ENCODE measurements around the gene F2RL3. TPM values are rescaled to one million over a fixed set of nuclear protein-coding genes. Genes with fewer than 3 reads are reported as not detected.

The F2RL3 gene
- total RNA-seq, result under 1 TPM in 3 of 5 donors, not detected in 2; 0.15 to 0.44 (median 0.30) TPM
- not detected for total RNA-seq (2013)
- 0 to 0.56 (median 0.08) reads per million in 29 experiments for total RNA-seq

DNA sequence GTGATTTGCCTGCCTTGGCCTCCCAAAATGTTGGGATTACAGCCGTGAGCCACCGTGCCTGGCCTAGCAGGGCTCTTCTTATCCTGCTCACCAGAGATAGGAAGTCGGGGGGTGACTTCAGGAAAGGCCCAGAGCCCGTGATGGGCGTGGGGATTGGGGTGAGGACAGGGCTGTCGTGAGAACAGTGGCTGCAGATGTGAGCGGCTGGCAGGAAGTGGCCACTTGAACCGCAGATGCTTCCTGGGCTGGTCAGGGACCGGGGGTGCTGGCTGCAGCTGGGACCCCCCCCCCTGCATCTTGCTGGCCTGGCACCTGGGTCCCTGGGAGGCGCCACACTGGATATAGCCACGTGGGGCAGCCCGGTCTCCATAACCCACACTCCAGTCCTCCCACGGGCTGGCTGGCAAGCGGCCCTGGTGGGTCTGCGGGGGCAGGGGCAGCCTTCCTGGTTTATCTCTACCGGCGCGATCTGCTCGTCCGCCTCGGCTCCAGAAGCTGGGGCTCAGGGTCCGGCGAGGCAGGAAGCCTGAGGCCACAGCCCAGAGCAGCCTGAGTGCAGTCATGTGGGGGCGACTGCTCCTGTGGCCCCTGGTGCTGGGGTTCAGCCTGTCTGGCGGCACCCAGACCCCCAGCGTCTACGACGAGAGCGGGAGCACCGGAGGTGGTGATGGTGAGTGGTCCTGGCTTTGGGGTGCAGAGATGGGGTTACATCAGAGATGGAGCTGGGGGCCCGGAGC is at the start of gene F2RL3:
TSS of gene F2RL3 (plus strand) at position 371 of the 737 bp plus-strand sequence. CDS start at position 562, 191 bp downstream.
- H3K27ac ChIP-seq (ENCODE audit: low read length), result no peak within 1 kb of the TSS
- H3K4me1 ChIP-seq (ENCODE audit: control insufficient read depth in 1 of 2, extremely low read depth in 1 of 2, insufficient read depth in 2 of 2, low read length in 2 of 2), result peaks cover 0 to 19% of the 10 kb centered on the region in 2 experiments
- Mint-ChIP-seq H3K9me3 (no peaks in the 10 kb centered on the region), H3K4me3 (no peak within 1 kb of the TSS), H3K36me3 (no peaks in the 10 kb centered on the region), H3K4me1 (peaks cover 7 to 14% (median 13%) of the 10 kb centered on the region in 3 donors), H3K27me3 (peaks cover 10 to 29% of the 10 kb centered on the region in 2 donors), H3K27ac (no peak within 1 kb of the TSS)
- DNase-seq (no peak), ATAC-seq (replicated peaks in 1 of 4) (peak in 1 of 4 experiments; percentile 33)
- H3K27me3 ChIP-seq (replicated peaks in 1 of 2; ENCODE audit: control insufficient read depth in 2 of 2, extremely low read depth in 1 of 2, insufficient read depth in 2 of 2, low read length in 1 of 2), result peaks cover 0 to 61% of the 10 kb centered on the region in 2 experiments
- 14% methylated on average over 30 of the region's 31 CpGs for WGBS (ENCODE audit: insufficient coverage)
- H3K4me3 ChIP-seq (ENCODE audit: control insufficient read depth in 1 of 2, extremely low read depth in 1 of 2, low read length in 1 of 2), result no peak within 1 kb of the TSS
- CTCF ChIA-PET, result no interaction called here
- no peaks in the 10 kb centered on the region for H3K9me3 ChIP-seq
- no peaks in the 10 kb centered on the region for H3K36me3 ChIP-seq (ENCODE audit: control insufficient read depth in 2 of 2, extremely low read depth in 1 of 2, insufficient read depth in 1 of 2, low read length in 1 of 2)
- POLR2A ChIA-PET, result no interaction called here

DNA sequence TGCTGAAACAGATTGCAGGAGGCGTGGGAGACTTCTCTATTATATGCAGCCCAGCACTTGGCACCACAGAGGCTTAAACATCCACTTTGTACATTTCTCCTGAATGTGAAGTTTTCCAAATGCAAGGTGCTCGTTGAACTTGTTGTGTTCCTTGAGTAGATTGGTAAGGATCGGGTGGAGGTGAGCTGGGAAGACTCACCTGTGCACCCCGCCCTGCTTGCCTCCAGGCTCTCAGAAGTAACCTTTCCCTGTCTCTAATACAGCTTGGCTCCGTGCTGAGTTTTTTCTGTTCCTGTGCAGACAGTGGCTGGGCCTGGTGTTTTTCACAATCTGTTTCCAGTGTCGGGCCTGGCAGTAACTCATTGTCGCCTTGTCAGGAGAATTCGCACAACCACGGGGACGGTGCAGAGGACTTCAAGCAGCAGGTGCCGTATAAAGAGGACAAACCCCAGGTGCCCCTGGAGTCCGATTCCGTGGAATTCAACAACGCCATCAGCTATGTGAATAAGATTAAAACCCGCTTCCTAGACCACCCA is 47.3 kb upstream of the F2RL3 start:
- Histone ChIP-seq H3K27ac (ENCODE audit: low read length) (no peak overlapping the region), H3K36me3 (ENCODE audit: control insufficient read depth in 2 of 2, extremely low read depth in 1 of 2, insufficient read depth in 1 of 2, low read length in 1 of 2) (peaks cover 3 to 68% of the 10 kb centered on the region in 2 donors), H3K27me3 (replicated peaks in 1 of 2; ENCODE audit: control insufficient read depth in 2 of 2, extremely low read depth in 1 of 2, insufficient read depth in 2 of 2, low read length in 1 of 2) (no peaks in the 10 kb centered on the region), H3K4me3 (ENCODE audit: control insufficient read depth in 1 of 2, extremely low read depth in 1 of 2, low read length in 1 of 2) (no peak overlapping the region), H3K4me1 (ENCODE audit: control insufficient read depth in 1 of 2, extremely low read depth in 1 of 2, insufficient read depth in 2 of 2, low read length in 2 of 2) (no peaks in the 10 kb centered on the region), H3K9me3 (no peaks in the 10 kb centered on the region)
- no peak overlapping the region for H3K4me3 Mint-ChIP-seq
- WGBS (ENCODE audit: insufficient coverage), result 97% methylated on average over 11 of the region's 15 CpGs
- H3K27me3 Mint-ChIP-seq, result no peaks in the 10 kb centered on the region
- DNase-seq, result no peak
- H3K36me3 Mint-ChIP-seq, result peaks cover 57% of the 10 kb centered on the region
- ATAC-seq (replicated peaks in 1 of 4), result no peak
- H3K9me3 Mint-ChIP-seq, result no peaks in the 10 kb centered on the region
- CTCF ChIA-PET, result no interaction called here
- H3K27ac Mint-ChIP-seq, result no peak overlapping the region
- POLR2A ChIA-PET, result no interaction called here
- H3K4me1 Mint-ChIP-seq, result peaks cover 0 to 4% (median 3%) of the 10 kb centered on the region in 3 donors

DNA sequence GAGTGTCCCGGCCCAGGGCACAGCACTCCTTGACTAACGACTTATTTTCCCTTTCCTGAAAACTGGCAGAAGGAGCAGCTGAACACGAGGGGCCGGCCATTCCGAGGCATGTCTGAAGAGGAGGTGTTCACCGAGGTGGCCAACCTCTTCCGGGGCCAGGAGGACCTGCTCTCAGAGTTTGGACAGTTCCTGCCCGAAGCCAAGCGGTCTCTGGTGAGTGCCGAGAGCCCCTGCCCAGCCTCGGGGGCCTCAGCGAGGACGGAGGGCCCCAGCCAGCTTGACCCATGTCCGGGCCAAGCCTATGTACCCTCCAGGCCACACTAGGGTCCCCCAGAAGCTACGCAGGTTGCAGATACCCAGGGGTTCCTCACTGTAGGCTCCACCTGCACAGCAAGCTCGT is 41.9 kb upstream of the F2RL3 start:
- H3K4me3 Mint-ChIP-seq, result no peak overlapping the region
- no peak overlapping the region for H3K27ac Mint-ChIP-seq
- H3K4me1 ChIP-seq (ENCODE audit: control insufficient read depth in 1 of 2, extremely low read depth in 1 of 2, insufficient read depth in 2 of 2, low read length in 2 of 2), result no peaks in the 10 kb centered on the region
- H3K27ac ChIP-seq (ENCODE audit: low read length), result no peak overlapping the region
- POLR2A ChIA-PET, result no interaction called here
- no peaks in the 10 kb centered on the region for H3K27me3 ChIP-seq (replicated peaks in 1 of 2; ENCODE audit: control insufficient read depth in 2 of 2, extremely low read depth in 1 of 2, insufficient read depth in 2 of 2, low read length in 1 of 2)
- 97% methylated on average over 14 of the region's 16 CpGs for WGBS (ENCODE audit: insufficient coverage)
- H3K36me3 Mint-ChIP-seq, result peaks cover 50% of the 10 kb centered on the region
- no peaks in the 10 kb centered on the region for H3K9me3 Mint-ChIP-seq
- CTCF ChIA-PET, result no interaction called here
- no peak overlapping the region for H3K4me3 ChIP-seq (ENCODE audit: control insufficient read depth in 1 of 2, extremely low read depth in 1 of 2, low read length in 1 of 2)
- no peaks in the 10 kb centered on the region for H3K4me1 Mint-ChIP-seq
- DNase-seq, result no peak
- no peaks in the 10 kb centered on the region for H3K9me3 ChIP-seq
- ATAC-seq (replicated peaks in 1 of 4), result no peak
- no peaks in the 10 kb centered on the region for H3K27me3 Mint-ChIP-seq
- peaks cover 12 to 84% of the 10 kb centered on the region in 2 donors for H3K36me3 ChIP-seq (ENCODE audit: control insufficient read depth in 2 of 2, extremely low read depth in 1 of 2, insufficient read depth in 1 of 2, low read length in 1 of 2)

DNA sequence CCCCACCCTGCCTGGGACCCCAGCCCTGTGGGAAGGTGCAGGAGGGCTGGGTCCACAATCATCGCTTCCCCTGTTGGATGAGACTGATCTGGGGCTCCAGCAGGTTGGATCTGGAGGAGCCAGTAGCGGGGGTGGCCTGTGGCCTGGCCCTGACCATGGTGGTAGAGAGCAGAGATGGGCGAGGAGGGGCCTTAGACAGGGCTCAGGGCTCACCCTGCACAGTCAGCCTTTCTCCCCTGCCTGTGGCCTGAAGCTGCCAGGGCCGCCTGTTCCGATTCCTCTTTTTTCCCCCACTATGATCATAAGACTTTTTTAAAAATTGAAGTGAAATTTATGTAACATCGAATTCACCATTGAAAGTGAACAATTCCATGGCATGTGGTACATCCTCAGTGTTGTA is 41.4 kb upstream of the F2RL3 start:
- Mint-ChIP-seq H3K27ac (no peak overlapping the region), H3K4me1 (no peaks in the 10 kb centered on the region), H3K27me3 (no peaks in the 10 kb centered on the region), H3K36me3 (peaks cover 55% of the 10 kb centered on the region), H3K9me3 (no peaks in the 10 kb centered on the region), H3K4me3 (no peak overlapping the region)
- no peaks in the 10 kb centered on the region for H3K9me3 ChIP-seq
- no peaks in the 10 kb centered on the region for H3K4me1 ChIP-seq (ENCODE audit: control insufficient read depth in 1 of 2, extremely low read depth in 1 of 2, insufficient read depth in 2 of 2, low read length in 2 of 2)
- H3K27me3 ChIP-seq (replicated peaks in 1 of 2; ENCODE audit: control insufficient read depth in 2 of 2, extremely low read depth in 1 of 2, insufficient read depth in 2 of 2, low read length in 1 of 2), result no peaks in the 10 kb centered on the region
- no CpG with 5 or more reads among the region's 6 CpGs for WGBS (ENCODE audit: insufficient coverage)
- DNase-seq, result no peak
- H3K36me3 ChIP-seq (ENCODE audit: control insufficient read depth in 2 of 2, extremely low read depth in 1 of 2, insufficient read depth in 1 of 2, low read length in 1 of 2), result peaks cover 12 to 85% of the 10 kb centered on the region in 2 donors
- POLR2A ChIA-PET, result no interaction called here
- ATAC-seq (replicated peaks in 1 of 4), result no peak
- no peak overlapping the region for H3K4me3 ChIP-seq (ENCODE audit: control insufficient read depth in 1 of 2, extremely low read depth in 1 of 2, low read length in 1 of 2)
- no peak overlapping the region for H3K27ac ChIP-seq (ENCODE audit: low read length)
- CTCF ChIA-PET, result no interaction called here

DNA sequence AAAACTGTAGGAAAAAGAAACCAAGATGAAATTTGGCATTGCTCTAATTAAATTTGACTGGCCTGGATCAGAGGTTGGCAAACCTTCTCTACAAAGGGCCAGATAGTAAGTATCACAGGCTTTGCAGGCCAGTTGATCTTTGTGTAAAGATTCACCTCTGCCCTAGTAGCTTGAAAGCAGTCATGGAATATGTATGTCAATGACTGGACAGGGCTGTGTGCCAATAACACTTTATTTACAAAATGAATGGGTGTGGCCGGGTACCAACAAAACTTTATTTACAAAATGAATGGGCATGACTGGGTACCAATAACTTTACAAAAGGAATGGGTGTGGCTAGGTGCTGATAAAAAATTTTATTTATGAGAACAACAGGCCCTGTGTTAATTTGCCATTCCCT is 39.6 kb upstream of the F2RL3 start:
- no peaks in the 10 kb centered on the region for H3K27me3 ChIP-seq (replicated peaks in 1 of 2; ENCODE audit: control insufficient read depth in 2 of 2, extremely low read depth in 1 of 2, insufficient read depth in 2 of 2, low read length in 1 of 2)
- no peaks in the 10 kb centered on the region for H3K4me1 ChIP-seq (ENCODE audit: control insufficient read depth in 1 of 2, extremely low read depth in 1 of 2, insufficient read depth in 2 of 2, low read length in 2 of 2)
- Mint-ChIP-seq H3K27ac (no peak overlapping the region), H3K36me3 (peaks cover 58% of the 10 kb centered on the region), H3K4me1 (no peaks in the 10 kb centered on the region), H3K4me3 (no peak overlapping the region), H3K9me3 (no peaks in the 10 kb centered on the region), H3K27me3 (no peaks in the 10 kb centered on the region)
- DNase-seq (no peak), ATAC-seq (replicated peaks in 1 of 4) (no peak)
- CTCF ChIA-PET, result no interaction called here
- no peaks in the 10 kb centered on the region for H3K9me3 ChIP-seq
- WGBS (ENCODE audit: insufficient coverage), result no CpG with 5 or more reads among the region's 1 CpG
- no peak overlapping the region for H3K27ac ChIP-seq (ENCODE audit: low read length)
- no peak overlapping the region for H3K4me3 ChIP-seq (ENCODE audit: control insufficient read depth in 1 of 2, extremely low read depth in 1 of 2, low read length in 1 of 2)
- POLR2A ChIA-PET, result interaction anchor here in 1 of 2 donors (0.7 kb wide), 1 partner anchor 554 kb away, joined by 4 read pairs; no protein-coding TSS in a partner anchor
- peaks cover 18 to 89% of the 10 kb centered on the region in 2 donors for H3K36me3 ChIP-seq (ENCODE audit: control insufficient read depth in 2 of 2, extremely low read depth in 1 of 2, insufficient read depth in 1 of 2, low read length in 1 of 2)

DNA sequence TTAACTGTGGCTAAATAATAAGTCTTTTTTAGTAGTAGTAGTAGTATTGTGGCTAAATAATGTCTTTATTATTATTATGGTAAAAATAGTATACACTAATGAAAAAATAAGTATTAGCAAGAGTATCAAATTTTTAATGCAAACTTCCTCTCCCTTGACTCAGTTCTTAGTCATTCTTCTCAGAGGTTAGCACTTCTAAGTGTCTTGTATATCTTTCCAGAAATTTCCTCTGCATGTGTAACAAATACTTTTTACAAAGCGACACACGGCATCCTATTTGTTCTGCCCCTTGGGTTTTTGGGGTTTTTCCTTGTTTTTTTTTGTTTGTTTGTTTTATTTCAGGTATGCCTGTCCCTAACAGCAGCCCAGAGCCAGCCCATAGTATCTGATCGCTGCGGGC is 38.7 kb upstream of the F2RL3 start:
- no peaks in the 10 kb centered on the region for H3K27me3 Mint-ChIP-seq
- no peaks in the 10 kb centered on the region for H3K4me1 Mint-ChIP-seq
- CTCF ChIA-PET, result no interaction called here
- H3K9me3 Mint-ChIP-seq, result no peaks in the 10 kb centered on the region
- ATAC-seq (replicated peaks in 1 of 4) (no peak), DNase-seq (no peak)
- Histone ChIP-seq H3K9me3 (no peaks in the 10 kb centered on the region), H3K36me3 (ENCODE audit: control insufficient read depth in 2 of 2, extremely low read depth in 1 of 2, insufficient read depth in 1 of 2, low read length in 1 of 2) (peaks cover 21 to 90% of the 10 kb centered on the region in 2 donors), H3K4me3 (ENCODE audit: control insufficient read depth in 1 of 2, extremely low read depth in 1 of 2, low read length in 1 of 2) (no peak overlapping the region), H3K27me3 (replicated peaks in 1 of 2; ENCODE audit: control insufficient read depth in 2 of 2, extremely low read depth in 1 of 2, insufficient read depth in 2 of 2, low read length in 1 of 2) (no peaks in the 10 kb centered on the region), H3K27ac (ENCODE audit: low read length) (no peak overlapping the region), H3K4me1 (ENCODE audit: control insufficient read depth in 1 of 2, extremely low read depth in 1 of 2, insufficient read depth in 2 of 2, low read length in 2 of 2) (no peaks in the 10 kb centered on the region)
- no CpG with 5 or more reads among the region's 4 CpGs for WGBS (ENCODE audit: insufficient coverage)
- no peak overlapping the region for H3K27ac Mint-ChIP-seq
- no peak overlapping the region for H3K4me3 Mint-ChIP-seq
- peaks cover 58% of the 10 kb centered on the region for H3K36me3 Mint-ChIP-seq
- POLR2A ChIA-PET, result no interaction called here

All from T-cell (primary cell).